H1 (cell line): ENCODE measurements around the gene KCNQ1OT1. TPM values are rescaled to one million over a fixed set of nuclear protein-coding genes. Genes with fewer than 3 reads are reported as not detected.

Experiments
- CTCF ChIA-PET: fragments of 300-600 bp; sonication (Branson Sonifier 250); formaldehyde crosslinking; loops from one replicate; lab custom pipeline; 2021; ENCODE audit not compliant: partially characterized antibody; lab: Charles Lee
- POLR2A ChIA-PET: fragments of 300-600 bp; sonication (Branson Sonifier 250); formaldehyde crosslinking; loops from one replicate; lab custom pipeline; 2021; ENCODE audit warnings: inconsistent platforms; ENCODE audit not compliant: partially characterized antibody; lab: Charles Lee
- DNase-seq, 2 experiments: peaks; one replicate each; pipeline versions ENCODE4 v3.0.0 to v3.0.0-alpha.2; 2010 to 2022; ENCODE audit warnings: low spot score in 2 of 2, low read depth in 1 of 2, mixed read lengths in 1 of 2
- FAIRE-seq: peaks from 2 replicates; lab custom pipeline; 2011; peaks lifted over from hg19 to GRCh38; lab: Jason Lieb, UNC
- H2AFZ ChIP-seq: 2 replicates; pipeline ENCODE4 v1.8.1; 2012; ENCODE audit warnings: low read length, inconsistent platforms
- H2AK5ac ChIP-seq: 2 replicates; pipeline ENCODE4 v1.6.1; 2013; ENCODE audit warnings: low read depth, low read length
- H2BK120ac ChIP-seq: replicated peaks from 2 replicates; pipeline ENCODE3; 2013; ENCODE audit warnings: low read depth, low read length, inconsistent platforms
- H2BK12ac ChIP-seq: 2 replicates; pipeline ENCODE4 v1.6.1; 2013; ENCODE audit warnings: low read depth, low read length
- H2BK15ac ChIP-seq: 2 replicates; pipeline ENCODE4 v1.6.1; 2013; ENCODE audit warnings: low read length
- H2BK20ac ChIP-seq: 2 replicates; pipeline ENCODE4 v1.6.1; 2013; ENCODE audit warnings: low read length
- H2BK5ac ChIP-seq: 2 replicates; pipeline ENCODE4 v1.6.1; 2013; ENCODE audit warnings: low read depth, low read length
- H3K14ac ChIP-seq: 2 replicates; pipeline ENCODE4 v1.6.1; 2013; ENCODE audit warnings: inconsistent platforms; ENCODE audit not compliant: insufficient read length
- H3K18ac ChIP-seq: 2 replicates; pipeline ENCODE4 v1.6.1; 2013; ENCODE audit warnings: low read length; ENCODE audit errors: extremely low read depth
- H3K23ac ChIP-seq: 2 replicates; pipeline ENCODE4 v1.6.1; 2013; ENCODE audit warnings: inconsistent platforms; ENCODE audit not compliant: insufficient read length
- H3K23me2 ChIP-seq: 2 replicates; pipeline ENCODE4 v1.6.1; 2013; ENCODE audit warnings: low read depth, low read length
- H3K27ac ChIP-seq: 2 replicates; pipeline ENCODE4 v1.6.1; 2011; ENCODE audit warnings: low read depth, low read length, inconsistent platforms
- H3K27me3 ChIP-seq, 4 experiments: replicated peaks in 1 of 4; 1 replicate in 1 of 4; 2 replicates in 3 of 4; pipeline versions ENCODE4 v1.6.1 to v1.8.1; 2011 to 2013; ENCODE audit warnings: low read length in 3 of 4, mild to moderate bottlenecking in 3 of 4, inconsistent platforms in 2 of 4, mixed read lengths in 2 of 4, moderate library complexity in 1 of 4; ENCODE audit not compliant: control insufficient read depth in 3 of 4, insufficient read depth in 3 of 4; ENCODE audit errors: extremely low read depth in 1 of 4
- H3K36me3 ChIP-seq, 4 experiments: 2 replicates each; pipeline versions ENCODE4 v1.6.1 to v1.8.1; 2011 to 2013; ENCODE audit warnings: mild to moderate bottlenecking in 4 of 4, low read length in 3 of 4, moderate library complexity in 2 of 4, control low read depth in 1 of 4, inconsistent platforms in 1 of 4; ENCODE audit not compliant: insufficient read depth in 4 of 4, control insufficient read depth in 2 of 4
- H3K4ac ChIP-seq: replicated peaks from 2 replicates; pipeline ENCODE3; 2013; ENCODE audit warnings: low read length, low read depth, mixed read lengths, inconsistent platforms; ENCODE audit not compliant: insufficient read length
- H3K4me1 ChIP-seq, 4 experiments: replicated peaks in 1 of 4; 1 replicate in 1 of 4; 2 replicates in 3 of 4; pipeline versions ENCODE4 v1.6.1 to v1.8.1; 2011 to 2013; ENCODE audit warnings: low read length in 3 of 4, inconsistent platforms in 2 of 4, mixed read lengths in 1 of 4; ENCODE audit not compliant: insufficient read depth in 4 of 4, control insufficient read depth in 3 of 4
- H3K4me2 ChIP-seq, 2 experiments: 2 replicates each; pipeline versions ENCODE4 v1.6.1 to v1.8.1; 2011 to 2013; ENCODE audit warnings: low read depth in 2 of 2, low read length in 2 of 2, control low read depth in 1 of 2, inconsistent platforms in 1 of 2, mild to moderate bottlenecking in 1 of 2; ENCODE audit not compliant: insufficient read depth in 1 of 2
- H3K4me3 ChIP-seq, 4 experiments: fragments of 200-600, 300-600 bp in 1 of 4; sonication (generic), shearing (Covaris generic), sonication (Bioruptor Twin) in 1 of 4; 2 replicates each; pipeline versions ENCODE4 v1.5.1 to v1.8.1; 2011 to 2016; ENCODE audit warnings: low read length in 4 of 4, low read depth in 3 of 4, control low read depth in 2 of 4, inconsistent platforms in 2 of 4, mild to moderate bottlenecking in 2 of 4, mixed read lengths in 1 of 4, moderate library complexity in 1 of 4; ENCODE audit not compliant: insufficient read depth in 2 of 4; ENCODE audit errors: extremely low read depth in 1 of 4
- H3K56ac ChIP-seq: replicated peaks from 2 replicates; pipeline ENCODE3; 2013; ENCODE audit warnings: low read depth, mild to moderate bottlenecking, mixed read lengths, low read length, inconsistent platforms; ENCODE audit not compliant: insufficient read length
- H3K79me1 ChIP-seq: 2 replicates; pipeline ENCODE4 v1.6.1; 2013; ENCODE audit warnings: low read depth, low read length, control low read depth
- H3K79me2 ChIP-seq, 2 experiments: 2 replicates each; pipeline versions ENCODE4 v1.6.1 to v1.8.1; 2012 to 2013; ENCODE audit warnings: low read length in 2 of 2, mild to moderate bottlenecking in 2 of 2, inconsistent platforms in 1 of 2; ENCODE audit not compliant: insufficient read depth in 2 of 2, control insufficient read depth in 1 of 2
- H3K9ac ChIP-seq, 4 experiments: replicated peaks in 1 of 4; 1 replicate in 1 of 4; 2 replicates in 3 of 4; pipeline versions ENCODE4 v1.6.1 to v1.8.1; 2011 to 2013; ENCODE audit warnings: low read depth in 3 of 4, low read length in 3 of 4, control low read depth in 2 of 4, mild to moderate bottlenecking in 2 of 4, moderate library complexity in 2 of 4, inconsistent platforms in 1 of 4; ENCODE audit errors: extremely low read depth in 1 of 4
- H3K9me3 ChIP-seq, 2 experiments: 2 replicates each; pipeline versions ENCODE4 v1.6.1 to v1.8.1; 2012 to 2013; ENCODE audit warnings: mild to moderate bottlenecking in 2 of 2, moderate library complexity in 2 of 2, control low read depth in 1 of 2, inconsistent platforms in 1 of 2, low read depth in 1 of 2, low read length in 1 of 2, mixed read lengths in 1 of 2; ENCODE audit not compliant: insufficient read depth in 2 of 2
- H4K20me1 ChIP-seq, 2 experiments: replicated peaks in 1 of 2; 2 replicates each; pipeline versions ENCODE3 to v1.8.1; 2011 to 2013; ENCODE audit warnings: inconsistent platforms in 2 of 2, low read length in 2 of 2, mild to moderate bottlenecking in 1 of 2; ENCODE audit not compliant: insufficient read depth in 2 of 2, control insufficient read depth in 1 of 2
- H4K5ac ChIP-seq: 2 replicates; pipeline ENCODE4 v1.6.1; 2013; ENCODE audit warnings: low read length, low read depth, mixed read lengths, inconsistent platforms; ENCODE audit not compliant: insufficient read length
- H4K8ac ChIP-seq: 2 replicates; pipeline ENCODE4 v1.8.0; 2013; ENCODE audit warnings: mild to moderate bottlenecking, moderate library complexity, low read length, inconsistent platforms; ENCODE audit not compliant: insufficient read depth; ENCODE audit errors: extremely low read depth
- H4K91ac ChIP-seq: replicated peaks from 2 replicates; pipeline ENCODE3; 2013; ENCODE audit warnings: low read length, mixed read lengths, inconsistent platforms; ENCODE audit not compliant: insufficient read length
- CBX5 ChIP-seq: fragments of 300-800, 300-1000 bp; sonication (generic); IDR thresholded peaks from 2 replicates; pipeline ENCODE4 v1.7.1; 2016; ENCODE audit warnings: antibody characterized with exemption, low read length, low read depth
- E2F6 ChIP-seq: IDR thresholded peaks from 2 replicates; pipeline ENCODE4 v1.6.1; 2012; ENCODE audit warnings: inconsistent platforms
- NRF1 ChIP-seq: IDR thresholded peaks from 2 replicates; pipeline ENCODE4 v1.6.1; 2011; ENCODE audit warnings: mild to moderate bottlenecking, low read depth, low read length, improper control_type of control experiment
- PHF8 ChIP-seq: fragments of 200-600 bp; sonication (generic); conservative IDR thresholded peaks from 2 replicates; pipeline ENCODE4 v1.7.1; 2012; ENCODE audit warnings: low read depth, mild to moderate bottlenecking, inconsistent platforms, low read length, moderate library complexity
- SUZ12 ChIP-seq: fragments of 200-600 bp; sonication (generic); IDR thresholded peaks from 2 replicates; pipeline ENCODE4 v1.6.1; 2012; ENCODE audit warnings: mild to moderate bottlenecking, inconsistent platforms, low read length, moderate library complexity, mixed read lengths
- WGBS, 2 experiments: shearing (Covaris generic) in 1 of 2; methylation state at CpG; one replicate each; pipeline versions ENCODE4 v1.1.6 to v1.1.7; 2013 to 2015; ENCODE audit warnings: low lambda C conversion rate in 2 of 2, mixed read lengths in 2 of 2, inconsistent platforms in 1 of 2, low coverage in 1 of 2, missing lambda C conversion rate in 1 of 2; ENCODE audit not compliant: insufficient replicate concordance in 2 of 2, insufficient coverage in 1 of 2, insufficient read length in 1 of 2; ENCODE audit errors: extremely low coverage in 1 of 2, missing lambda C conversion rate in 1 of 2; 5-methylcytosine and 5-hydroxymethylcytosine counted together
- polyA plus RNA-seq, 7 experiments: library from polyadenylated mRNA; depleted of rRNA in 3 of 7; stranded (reverse) in 5 of 7; unstranded in 2 of 7; fragments of >200 nt in 5 of 7; fragments of 200-250 nt in 2 of 7; gene quantifications; 1 replicate in 5 of 7; 2 replicates in 1 of 7; 4 replicates in 1 of 7; pipeline versions ENCODE4 v1.2.1 to v1.2.3, GENCODE V29; 2011 to 2013; ENCODE audit warnings: missing spikeins in 2 of 7, mixed read lengths in 2 of 7
- total RNA-seq: library from RNA; stranded (reverse); fragmentation: NEBNext Ultra II Directional; extraction: Animal tissue kit (Norgen Biotek cat#: 25700); gene quantifications from 2 replicates; pipeline ENCODE4 v1.2.1, GENCODE V29; 2021

Gene KCNQ1OT1
- total and polyA plus RNA-seq, 2 of the 8 experiments (the other 6 are each of a cell fraction or from before 2014, with no cell fraction given), result 0.21 to 1.2 TPM

GRCh38 chr11:2702771-2703362 is 3.1 kb upstream of the KCNQ1OT1 start:
- no peak overlapping the region for H3K27ac ChIP-seq
- 73% methylated on average over 17 of the region's 17 CpGs; no CpG with 5 or more reads in 1 of the 2 experiments for WGBS, 2 experiments

More at GRCh38 chr11:2702771-2703362, 3.1 kb upstream of the KCNQ1OT1 start:
- Histone ChIP-seq H4K91ac (peak overlapping the region; percentile 72), H3K27me3 (peaks cover 5 to 56% (median 32%) of the 10 kb centered on the region in 4 experiments), H2BK12ac (peak overlapping the region; percentile 85; the same call in 1 of the 2 replicates), H3K4me3 (no peak overlapping the region), H4K5ac (no peak overlapping the region), H3K79me2 (peaks cover 0 to 14% of the 10 kb centered on the region in 2 experiments; a peak in 2 of 4 replicates), H3K4ac (no peak overlapping the region), H3K4me2 (0 out of 4 replicates have a peak overlapping the region, but pooled peaks of 1 of the 2 experiments have one; percentile 40), H3K4me1 (peaks cover 0 to 24% (median 13%) of the 10 kb centered on the region in 4 experiments; a peak in 6 of 7 replicates), H3K23ac (no peak overlapping the region), H2AK5ac (no peak overlapping the region; the same call in 1 of the 2 replicates), H3K9ac (no peak overlapping the region), H3K9me3 (peaks cover 5 to 12% of the 10 kb centered on the region in 2 experiments; a peak in 3 of 4 replicates), H3K56ac (no peak overlapping the region), H3K79me1 (no peaks in the 10 kb centered on the region), H4K8ac (no peak overlapping the region; the same call in 1 of the 2 replicates), H4K20me1 (peaks cover 2 to 4% of the 10 kb centered on the region in 2 experiments), H3K14ac (no peak overlapping the region), H3K18ac (peak overlapping the region; percentile 48; the same call in 1 of the 2 replicates), H2BK20ac (peak overlapping the region; percentile 93), H2BK5ac (peak overlapping the region; percentile 71; the same call in 1 of the 2 replicates), H2BK15ac (peak overlapping the region; percentile 99), H2BK120ac (no peak overlapping the region), H3K23me2 (peaks cover 5% of the 10 kb centered on the region; the same call in 1 of the 2 replicates), H2AFZ (no peak overlapping the region), H3K36me3 (peaks cover 0 to 3% (median 0%) of the 10 kb centered on the region in 4 experiments; a peak in 1 of 8 replicates)
- FAIRE-seq, result no peak
- ChIA-PET CTCF (interaction anchor here (0.7 to 3.1 kb wide), 12 partner anchors 11 to 190 kb away, joined by 3 to 15 read pairs (median 3); no protein-coding TSS in a partner anchor), POLR2A (interaction anchor here (0.7 to 2.0 kb wide), 4 partner anchors 9 to 182 kb away, joined by 3 to 11 read pairs (median 3); partner anchors contain the start of gene CDKN1C)
- DNase-seq, result no peak
- TF ChIP-seq PHF8 (no peak), SUZ12 (no peak), CBX5 (no peak), NRF1 (no peak), E2F6 (peak; percentile 65; the same call in 1 of the 2 replicates)
